Choroid plexus epithelial cell (primary cell): ENCODE data around the gene DNAH3.
"Not testable (repeated sequence)": the region's sequence is repeated elsewhere in the genome, so short reads cannot be mapped to it uniquely, and the experiment has no call there.

Source experiments
- DNase-seq: peaks from one replicate; pipeline ENCODE4 v3.0.0-alpha.2; 2010; ENCODE audit warnings: low read depth
- H3K4me3 ChIP-seq: 2 replicates; pipeline ENCODE4 v1.5.1; 2011; ENCODE audit warnings: low read depth, mild to moderate bottlenecking, control low read depth, low read length, moderate library complexity
- CTCF ChIP-seq: conservative IDR thresholded peaks from 2 replicates; pipeline ENCODE4 v1.5.1; 2011; ENCODE audit warnings: low read depth, mild to moderate bottlenecking, control low read depth, inconsistent platforms, low read length, moderate library complexity

The DNAH3 gene

GRCh38 chr16:21117567-21117966, 33.1 kb downstream of the DNAH3 start:
- H3K4me3 ChIP-seq, result no peak overlapping the region
- DNase-seq, result no peak
- TF ChIP-seq CTCF, result no peak

- peak; percentile 53 for DNase-seq
- peak overlapping the region; percentile 44 for H3K4me3 ChIP-seq
- TF ChIP-seq CTCF, result no peak
Measured at GRCh38 chr16:21116148-21116693, 34.4 kb downstream of the DNAH3 start.

- not testable (repeated sequence) for H3K4me3 ChIP-seq
Measured at GRCh38 chr16:21115551-21115950, 35.1 kb downstream of the DNAH3 start.

GRCh38 chr16:21103941-21104860, 46.4 kb downstream of the DNAH3 start:
- TF ChIP-seq CTCF, result no peak
- H3K4me3 ChIP-seq, result no peak overlapping the region
- DNase-seq, result peak; percentile 79

More at GRCh38 chr16:21115551-21115950, 35.1 kb downstream of the DNAH3 start:
- DNase-seq, result not testable (repeated sequence)

- H3K4me3 ChIP-seq, result no peak overlapping the region
- DNase-seq, result peak; percentile 49
- peak; percentile 66 for TF ChIP-seq CTCF
Measured at GRCh38 chr16:21101631-21102420, 48.8 kb downstream of the DNAH3 start.

- DNase-seq, result peak; percentile 89
- no peak for TF ChIP-seq CTCF
- no peak overlapping the region for H3K4me3 ChIP-seq
Measured at GRCh38 chr16:21100447-21100846, 50.2 kb downstream of the DNAH3 start.

- no peak overlapping the region for H3K4me3 ChIP-seq
- no peak for TF ChIP-seq CTCF
- peak; percentile 63 for DNase-seq
Measured at GRCh38 chr16:21097151-21097550, 53.5 kb downstream of the DNAH3 start.

- DNase-seq, H3K4me3 ChIP-seq: not testable (repeated sequence)
Measured at GRCh38 chr16:21094719-21095118, 55.9 kb downstream of the DNAH3 start.
